H1 (cell line): ENCODE measurements around the gene C4B. TPM values are rescaled to one million over a fixed set of nuclear protein-coding genes. Genes with fewer than 3 reads are reported as not detected.

ENCODE experiments used
- CTCF ChIA-PET: fragments of 300-600 bp; sonication (Branson Sonifier 250); formaldehyde crosslinking; loops from one replicate; lab custom pipeline; 2021; ENCODE audit not compliant: partially characterized antibody; lab: Charles Lee
- POLR2A ChIA-PET: fragments of 300-600 bp; sonication (Branson Sonifier 250); formaldehyde crosslinking; loops from one replicate; lab custom pipeline; 2021; ENCODE audit warnings: inconsistent platforms; ENCODE audit not compliant: partially characterized antibody; lab: Charles Lee
- DNase-seq, 2 experiments: peaks; one replicate each; pipeline versions ENCODE4 v3.0.0 to v3.0.0-alpha.2; 2010 to 2022; ENCODE audit warnings: low spot score in 2 of 2, low read depth in 1 of 2, mixed read lengths in 1 of 2
- FAIRE-seq: peaks from 2 replicates; lab custom pipeline; 2011; peaks lifted over from hg19 to GRCh38; lab: Jason Lieb, UNC
- H2AFZ ChIP-seq: 2 replicates; pipeline ENCODE4 v1.8.1; 2012; ENCODE audit warnings: low read length, inconsistent platforms
- H2AK5ac ChIP-seq: 2 replicates; pipeline ENCODE4 v1.6.1; 2013; ENCODE audit warnings: low read depth, low read length
- H2BK120ac ChIP-seq: replicated peaks from 2 replicates; pipeline ENCODE3; 2013; ENCODE audit warnings: low read depth, low read length, inconsistent platforms
- H2BK12ac ChIP-seq: 2 replicates; pipeline ENCODE4 v1.6.1; 2013; ENCODE audit warnings: low read depth, low read length
- H2BK15ac ChIP-seq: 2 replicates; pipeline ENCODE4 v1.6.1; 2013; ENCODE audit warnings: low read length
- H2BK20ac ChIP-seq: 2 replicates; pipeline ENCODE4 v1.6.1; 2013; ENCODE audit warnings: low read length
- H2BK5ac ChIP-seq: 2 replicates; pipeline ENCODE4 v1.6.1; 2013; ENCODE audit warnings: low read depth, low read length
- H3K14ac ChIP-seq: 2 replicates; pipeline ENCODE4 v1.6.1; 2013; ENCODE audit warnings: inconsistent platforms; ENCODE audit not compliant: insufficient read length
- H3K18ac ChIP-seq: 2 replicates; pipeline ENCODE4 v1.6.1; 2013; ENCODE audit warnings: low read length; ENCODE audit errors: extremely low read depth
- H3K23ac ChIP-seq: 2 replicates; pipeline ENCODE4 v1.6.1; 2013; ENCODE audit warnings: inconsistent platforms; ENCODE audit not compliant: insufficient read length
- H3K23me2 ChIP-seq: 2 replicates; pipeline ENCODE4 v1.6.1; 2013; ENCODE audit warnings: low read depth, low read length
- H3K27ac ChIP-seq: 2 replicates; pipeline ENCODE4 v1.6.1; 2011; ENCODE audit warnings: low read depth, low read length, inconsistent platforms
- H3K27me3 ChIP-seq, 4 experiments: replicated peaks in 1 of 4; 1 replicate in 1 of 4; 2 replicates in 3 of 4; pipeline versions ENCODE4 v1.6.1 to v1.8.1; 2011 to 2013; ENCODE audit warnings: low read length in 3 of 4, mild to moderate bottlenecking in 3 of 4, inconsistent platforms in 2 of 4, mixed read lengths in 2 of 4, moderate library complexity in 1 of 4; ENCODE audit not compliant: control insufficient read depth in 3 of 4, insufficient read depth in 3 of 4; ENCODE audit errors: extremely low read depth in 1 of 4
- H3K36me3 ChIP-seq, 4 experiments: 2 replicates each; pipeline versions ENCODE4 v1.6.1 to v1.8.1; 2011 to 2013; ENCODE audit warnings: mild to moderate bottlenecking in 4 of 4, low read length in 3 of 4, moderate library complexity in 2 of 4, control low read depth in 1 of 4, inconsistent platforms in 1 of 4; ENCODE audit not compliant: insufficient read depth in 4 of 4, control insufficient read depth in 2 of 4
- H3K4ac ChIP-seq: replicated peaks from 2 replicates; pipeline ENCODE3; 2013; ENCODE audit warnings: low read length, low read depth, mixed read lengths, inconsistent platforms; ENCODE audit not compliant: insufficient read length
- H3K4me1 ChIP-seq, 4 experiments: replicated peaks in 1 of 4; 1 replicate in 1 of 4; 2 replicates in 3 of 4; pipeline versions ENCODE4 v1.6.1 to v1.8.1; 2011 to 2013; ENCODE audit warnings: low read length in 3 of 4, inconsistent platforms in 2 of 4, mixed read lengths in 1 of 4; ENCODE audit not compliant: insufficient read depth in 4 of 4, control insufficient read depth in 3 of 4
- H3K4me2 ChIP-seq, 2 experiments: 2 replicates each; pipeline versions ENCODE4 v1.6.1 to v1.8.1; 2011 to 2013; ENCODE audit warnings: low read depth in 2 of 2, low read length in 2 of 2, control low read depth in 1 of 2, inconsistent platforms in 1 of 2, mild to moderate bottlenecking in 1 of 2; ENCODE audit not compliant: insufficient read depth in 1 of 2
- H3K4me3 ChIP-seq, 4 experiments: fragments of 200-600, 300-600 bp in 1 of 4; sonication (generic), shearing (Covaris generic), sonication (Bioruptor Twin) in 1 of 4; 2 replicates each; pipeline versions ENCODE4 v1.5.1 to v1.8.1; 2011 to 2016; ENCODE audit warnings: low read length in 4 of 4, low read depth in 3 of 4, control low read depth in 2 of 4, inconsistent platforms in 2 of 4, mild to moderate bottlenecking in 2 of 4, mixed read lengths in 1 of 4, moderate library complexity in 1 of 4; ENCODE audit not compliant: insufficient read depth in 2 of 4; ENCODE audit errors: extremely low read depth in 1 of 4
- H3K56ac ChIP-seq: replicated peaks from 2 replicates; pipeline ENCODE3; 2013; ENCODE audit warnings: low read depth, mild to moderate bottlenecking, mixed read lengths, low read length, inconsistent platforms; ENCODE audit not compliant: insufficient read length
- H3K79me1 ChIP-seq: 2 replicates; pipeline ENCODE4 v1.6.1; 2013; ENCODE audit warnings: low read depth, low read length, control low read depth
- H3K79me2 ChIP-seq, 2 experiments: 2 replicates each; pipeline versions ENCODE4 v1.6.1 to v1.8.1; 2012 to 2013; ENCODE audit warnings: low read length in 2 of 2, mild to moderate bottlenecking in 2 of 2, inconsistent platforms in 1 of 2; ENCODE audit not compliant: insufficient read depth in 2 of 2, control insufficient read depth in 1 of 2
- H3K9ac ChIP-seq, 4 experiments: replicated peaks in 1 of 4; 1 replicate in 1 of 4; 2 replicates in 3 of 4; pipeline versions ENCODE4 v1.6.1 to v1.8.1; 2011 to 2013; ENCODE audit warnings: low read depth in 3 of 4, low read length in 3 of 4, control low read depth in 2 of 4, mild to moderate bottlenecking in 2 of 4, moderate library complexity in 2 of 4, inconsistent platforms in 1 of 4; ENCODE audit errors: extremely low read depth in 1 of 4
- H3K9me3 ChIP-seq, 2 experiments: 2 replicates each; pipeline versions ENCODE4 v1.6.1 to v1.8.1; 2012 to 2013; ENCODE audit warnings: mild to moderate bottlenecking in 2 of 2, moderate library complexity in 2 of 2, control low read depth in 1 of 2, inconsistent platforms in 1 of 2, low read depth in 1 of 2, low read length in 1 of 2, mixed read lengths in 1 of 2; ENCODE audit not compliant: insufficient read depth in 2 of 2
- H4K20me1 ChIP-seq, 2 experiments: replicated peaks in 1 of 2; 2 replicates each; pipeline versions ENCODE3 to v1.8.1; 2011 to 2013; ENCODE audit warnings: inconsistent platforms in 2 of 2, low read length in 2 of 2, mild to moderate bottlenecking in 1 of 2; ENCODE audit not compliant: insufficient read depth in 2 of 2, control insufficient read depth in 1 of 2
- H4K5ac ChIP-seq: 2 replicates; pipeline ENCODE4 v1.6.1; 2013; ENCODE audit warnings: low read length, low read depth, mixed read lengths, inconsistent platforms; ENCODE audit not compliant: insufficient read length
- H4K8ac ChIP-seq: 2 replicates; pipeline ENCODE4 v1.8.0; 2013; ENCODE audit warnings: mild to moderate bottlenecking, moderate library complexity, low read length, inconsistent platforms; ENCODE audit not compliant: insufficient read depth; ENCODE audit errors: extremely low read depth
- H4K91ac ChIP-seq: replicated peaks from 2 replicates; pipeline ENCODE3; 2013; ENCODE audit warnings: low read length, mixed read lengths, inconsistent platforms; ENCODE audit not compliant: insufficient read length
- CHD2 ChIP-seq: IDR thresholded peaks from 2 replicates; pipeline ENCODE4 v1.6.1; 2012; ENCODE audit warnings: low read length, improper control_type of control experiment
- WGBS, 2 experiments: shearing (Covaris generic) in 1 of 2; methylation state at CpG; one replicate each; pipeline versions ENCODE4 v1.1.6 to v1.1.7; 2013 to 2015; ENCODE audit warnings: low lambda C conversion rate in 2 of 2, mixed read lengths in 2 of 2, inconsistent platforms in 1 of 2, low coverage in 1 of 2, missing lambda C conversion rate in 1 of 2; ENCODE audit not compliant: insufficient replicate concordance in 2 of 2, insufficient coverage in 1 of 2, insufficient read length in 1 of 2; ENCODE audit errors: extremely low coverage in 1 of 2, missing lambda C conversion rate in 1 of 2; 5-methylcytosine and 5-hydroxymethylcytosine counted together
- polyA plus RNA-seq, 7 experiments: library from polyadenylated mRNA; depleted of rRNA in 3 of 7; stranded (reverse) in 5 of 7; unstranded in 2 of 7; fragments of >200 nt in 5 of 7; fragments of 200-250 nt in 2 of 7; gene quantifications; 1 replicate in 5 of 7; 2 replicates in 1 of 7; 4 replicates in 1 of 7; pipeline versions ENCODE4 v1.2.1 to v1.2.3, GENCODE V29; 2011 to 2013; ENCODE audit warnings: missing spikeins in 2 of 7, mixed read lengths in 2 of 7
- total RNA-seq: library from RNA; stranded (reverse); fragmentation: NEBNext Ultra II Directional; extraction: Animal tissue kit (Norgen Biotek cat#: 25700); gene quantifications from 2 replicates; pipeline ENCODE4 v1.2.1, GENCODE V29; 2021
- TF ChIP-seq, protein P1 (sequence below): IDR thresholded peaks from 2 replicates; pipeline ENCODE4 v1.6.1; 2012; ENCODE audit warnings: inconsistent platforms
- TF ChIP-seq, protein P2 (sequence below), 3 experiments: IDR thresholded peaks; 1 replicate in 2 of 3; 2 replicates in 1 of 3; pipeline versions ENCODE4 v1.5.1 to v1.6.1; 2011; ENCODE audit warnings: low read length in 3 of 3, mild to moderate bottlenecking in 3 of 3, inconsistent platforms in 2 of 3, low read depth in 1 of 3, moderate library complexity in 1 of 3; ENCODE audit not compliant: insufficient read depth in 1 of 3; ENCODE audit errors: control extremely low read depth in 1 of 3

The C4B gene
- total and polyA plus RNA-seq, 2 of the 8 experiments (the other 6 are each of a cell fraction or from before 2014, with no cell fraction given): 0.74 to 3.5 TPM

DNA sequence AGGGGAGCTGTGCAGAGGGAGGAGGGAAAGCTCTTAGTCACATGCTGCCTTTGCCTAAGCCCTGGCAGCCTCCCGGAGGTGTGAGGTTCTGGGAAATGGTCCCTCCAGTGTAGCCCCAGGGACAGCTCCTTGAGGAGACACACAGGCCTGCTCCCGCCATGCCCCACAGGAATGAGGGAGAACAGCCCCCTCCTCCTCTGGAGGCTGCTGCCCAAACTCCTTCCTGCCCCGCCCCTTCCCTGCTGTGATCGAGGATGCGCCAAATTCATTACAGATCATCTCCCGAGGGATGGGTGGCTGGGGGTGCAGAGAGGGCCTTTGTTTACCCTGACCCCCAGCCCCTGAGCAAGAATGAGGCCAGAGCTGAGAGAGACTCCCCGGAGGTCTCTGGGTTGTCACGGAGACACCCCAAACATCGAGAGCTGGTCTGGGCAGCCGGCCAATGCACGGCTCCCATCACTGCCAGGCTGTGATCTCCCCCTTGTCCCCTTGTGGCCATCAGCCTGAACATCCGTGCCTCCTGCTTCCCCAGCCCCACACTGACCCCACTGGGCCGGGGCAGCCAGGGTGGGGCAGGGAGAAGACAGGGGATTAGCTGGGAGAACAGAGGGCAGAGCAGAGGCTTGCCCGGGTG, 32.0 kb downstream of the C4B start:
- Histone ChIP-seq H4K20me1 (no peaks in the 10 kb centered on the region), H3K9me3 (no peaks in the 10 kb centered on the region), H3K23me2 (no peaks in the 10 kb centered on the region), H3K4me1 (peaks cover 0 to 7% (median 4%) of the 10 kb centered on the region in 4 experiments; a peak in 4 of 7 replicates), H2BK5ac (peak overlapping the region; percentile 52; the same call in 1 of the 2 replicates), H3K36me3 (no peaks in the 10 kb centered on the region), H2BK120ac (no peak overlapping the region), H4K8ac (no peak overlapping the region; the same call in none of the 2 replicates), H3K4me3 (no peak overlapping the region), H2BK12ac (no peak overlapping the region), H2AFZ (no peak overlapping the region), H3K79me1 (no peaks in the 10 kb centered on the region)
- peak in 1 of 2 experiments; percentile 60 for DNase-seq
- WGBS, 2 experiments: 88% methylated on average over 9 of the region's 14 CpGs; no CpG with 5 or more reads in 1 of the 2 experiments
- TF ChIP-seq, protein P1, sequence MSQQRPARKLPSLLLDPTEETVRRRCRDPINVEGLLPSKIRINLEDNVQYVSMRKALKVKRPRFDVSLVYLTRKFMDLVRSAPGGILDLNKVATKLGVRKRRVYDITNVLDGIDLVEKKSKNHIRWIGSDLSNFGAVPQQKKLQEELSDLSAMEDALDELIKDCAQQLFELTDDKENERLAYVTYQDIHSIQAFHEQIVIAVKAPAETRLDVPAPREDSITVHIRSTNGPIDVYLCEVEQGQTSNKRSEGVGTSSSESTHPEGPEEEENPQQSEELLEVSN: peak; percentile 71
- TF ChIP-seq, protein P2, sequence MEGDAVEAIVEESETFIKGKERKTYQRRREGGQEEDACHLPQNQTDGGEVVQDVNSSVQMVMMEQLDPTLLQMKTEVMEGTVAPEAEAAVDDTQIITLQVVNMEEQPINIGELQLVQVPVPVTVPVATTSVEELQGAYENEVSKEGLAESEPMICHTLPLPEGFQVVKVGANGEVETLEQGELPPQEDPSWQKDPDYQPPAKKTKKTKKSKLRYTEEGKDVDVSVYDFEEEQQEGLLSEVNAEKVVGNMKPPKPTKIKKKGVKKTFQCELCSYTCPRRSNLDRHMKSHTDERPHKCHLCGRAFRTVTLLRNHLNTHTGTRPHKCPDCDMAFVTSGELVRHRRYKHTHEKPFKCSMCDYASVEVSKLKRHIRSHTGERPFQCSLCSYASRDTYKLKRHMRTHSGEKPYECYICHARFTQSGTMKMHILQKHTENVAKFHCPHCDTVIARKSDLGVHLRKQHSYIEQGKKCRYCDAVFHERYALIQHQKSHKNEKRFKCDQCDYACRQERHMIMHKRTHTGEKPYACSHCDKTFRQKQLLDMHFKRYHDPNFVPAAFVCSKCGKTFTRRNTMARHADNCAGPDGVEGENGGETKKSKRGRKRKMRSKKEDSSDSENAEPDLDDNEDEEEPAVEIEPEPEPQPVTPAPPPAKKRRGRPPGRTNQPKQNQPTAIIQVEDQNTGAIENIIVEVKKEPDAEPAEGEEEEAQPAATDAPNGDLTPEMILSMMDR (IDR thresholded peaks at IDR 0.05; ENCODE audit: control extremely low read depth in 1 of 3, insufficient read depth in 1 of 3, low read depth in 1 of 3, low read length in 3 of 3): peak in 2 of 3 experiments; percentile 13 to 18; a peak in 2 of 4 replicates
- TF ChIP-seq CHD2: no peak
- TF ChIP-seq, all 59 proteins: peak for 2
- Histone ChIP-seq H3K27me3 (no peaks in the 10 kb centered on the region), H3K27ac (peak overlapping the region; percentile 61), H3K4me2 (no peak overlapping the region), H3K9ac (no peak overlapping the region), H3K18ac (peak overlapping the region; percentile 78; the same call in 1 of the 2 replicates), H4K5ac (no peak overlapping the region), H3K23ac (no peak overlapping the region), H2BK15ac (no peak overlapping the region), H3K56ac (no peak overlapping the region), H2BK20ac (no peak overlapping the region), H2AK5ac (0 out of 2 replicates have a peak overlapping the region, but pooled peaks have one; percentile 39), H3K14ac (no peak overlapping the region), H3K4ac (no peak overlapping the region), H3K79me2 (no peaks in the 10 kb centered on the region), H4K91ac (no peak overlapping the region)
- POLR2A ChIA-PET: interaction anchor here (0.7 to 3.1 kb wide), 6 partner anchors 12 to 80 kb away, joined by 3 to 14 read pairs (median 4); partner anchors contain the start of gene DXO
- no peak for FAIRE-seq
- CTCF ChIA-PET: interaction anchor here (1.1 to 4.9 kb wide), 16 partner anchors 9 to 274 kb away, joined by 3 to 38 read pairs (median 10); partner anchors contain the start of genes CFB, CYP21A2 and DXO
